C4-2B (cell line): ENCODE data around the gene MMP20.

Experiments used
- ZFX ChIP-seq: fragments of 450-650 bp; IDR thresholded peaks from 2 replicates; pipeline ENCODE4 v1.6.1; 2017
- TF ChIP-seq, protein P1 (sequence below): fragments of 450-650 bp; conservative IDR thresholded peaks from 2 replicates; pipeline ENCODE4 v1.5.1; 2017; ENCODE audit warnings: mild to moderate bottlenecking

DNA sequence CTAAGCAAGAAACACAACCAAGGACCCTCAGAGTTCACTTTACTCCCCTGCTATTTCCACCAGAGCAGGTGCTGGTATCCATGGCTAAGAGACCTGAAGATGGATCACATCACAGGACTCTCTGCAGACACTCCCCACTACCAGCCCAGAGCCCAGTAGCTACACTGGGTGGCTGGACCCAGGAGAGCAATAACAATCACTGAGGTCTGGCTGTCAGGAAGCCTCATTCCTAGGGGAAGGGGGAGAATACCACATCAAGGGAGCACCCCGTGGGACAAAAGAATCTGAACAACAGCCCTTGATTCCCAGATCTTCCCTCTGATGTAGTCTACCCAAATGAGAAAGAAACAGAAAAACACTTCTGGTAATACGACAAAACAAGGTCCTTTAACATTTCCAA is 85.6 kb downstream of the MMP20 start:
- TF ChIP-seq, protein P1, sequence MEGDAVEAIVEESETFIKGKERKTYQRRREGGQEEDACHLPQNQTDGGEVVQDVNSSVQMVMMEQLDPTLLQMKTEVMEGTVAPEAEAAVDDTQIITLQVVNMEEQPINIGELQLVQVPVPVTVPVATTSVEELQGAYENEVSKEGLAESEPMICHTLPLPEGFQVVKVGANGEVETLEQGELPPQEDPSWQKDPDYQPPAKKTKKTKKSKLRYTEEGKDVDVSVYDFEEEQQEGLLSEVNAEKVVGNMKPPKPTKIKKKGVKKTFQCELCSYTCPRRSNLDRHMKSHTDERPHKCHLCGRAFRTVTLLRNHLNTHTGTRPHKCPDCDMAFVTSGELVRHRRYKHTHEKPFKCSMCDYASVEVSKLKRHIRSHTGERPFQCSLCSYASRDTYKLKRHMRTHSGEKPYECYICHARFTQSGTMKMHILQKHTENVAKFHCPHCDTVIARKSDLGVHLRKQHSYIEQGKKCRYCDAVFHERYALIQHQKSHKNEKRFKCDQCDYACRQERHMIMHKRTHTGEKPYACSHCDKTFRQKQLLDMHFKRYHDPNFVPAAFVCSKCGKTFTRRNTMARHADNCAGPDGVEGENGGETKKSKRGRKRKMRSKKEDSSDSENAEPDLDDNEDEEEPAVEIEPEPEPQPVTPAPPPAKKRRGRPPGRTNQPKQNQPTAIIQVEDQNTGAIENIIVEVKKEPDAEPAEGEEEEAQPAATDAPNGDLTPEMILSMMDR, result no peak
- TF ChIP-seq ZFX, result no peak
